ENCODE results near the gene TNFSF12.

DNA sequence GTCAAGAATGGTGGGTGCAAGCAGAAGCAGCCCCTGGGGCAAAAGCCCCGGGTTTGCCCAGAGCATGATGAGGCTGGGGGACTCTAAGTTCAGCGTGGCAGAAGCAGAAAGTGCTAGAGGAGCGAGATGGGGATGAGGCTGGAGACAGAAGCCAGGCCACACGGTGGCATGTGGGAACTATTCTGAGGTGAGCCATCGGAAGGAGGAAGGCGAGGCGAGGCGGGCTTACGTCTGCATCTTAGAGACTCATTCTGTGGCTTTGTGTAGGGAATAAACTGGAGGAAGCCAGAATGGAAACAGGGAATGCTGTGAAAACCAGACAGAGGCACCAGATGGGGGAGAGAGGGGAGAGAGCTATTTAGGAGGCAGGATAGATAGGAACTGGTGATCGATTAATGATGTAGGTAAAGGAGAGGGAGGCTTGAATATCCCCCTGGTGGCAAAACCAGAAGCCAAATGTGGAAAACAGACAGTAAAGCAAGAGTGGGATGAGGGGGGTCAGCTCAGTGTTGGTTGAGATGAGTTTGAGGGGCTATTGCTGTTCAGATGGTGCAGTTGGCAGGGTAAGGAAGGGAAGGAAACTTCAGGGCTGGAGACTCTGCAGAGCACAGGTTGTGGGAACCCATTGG lies 6.6 kb downstream of the TNFSF12 start:
- TF ChIP-seq, protein P1, sequence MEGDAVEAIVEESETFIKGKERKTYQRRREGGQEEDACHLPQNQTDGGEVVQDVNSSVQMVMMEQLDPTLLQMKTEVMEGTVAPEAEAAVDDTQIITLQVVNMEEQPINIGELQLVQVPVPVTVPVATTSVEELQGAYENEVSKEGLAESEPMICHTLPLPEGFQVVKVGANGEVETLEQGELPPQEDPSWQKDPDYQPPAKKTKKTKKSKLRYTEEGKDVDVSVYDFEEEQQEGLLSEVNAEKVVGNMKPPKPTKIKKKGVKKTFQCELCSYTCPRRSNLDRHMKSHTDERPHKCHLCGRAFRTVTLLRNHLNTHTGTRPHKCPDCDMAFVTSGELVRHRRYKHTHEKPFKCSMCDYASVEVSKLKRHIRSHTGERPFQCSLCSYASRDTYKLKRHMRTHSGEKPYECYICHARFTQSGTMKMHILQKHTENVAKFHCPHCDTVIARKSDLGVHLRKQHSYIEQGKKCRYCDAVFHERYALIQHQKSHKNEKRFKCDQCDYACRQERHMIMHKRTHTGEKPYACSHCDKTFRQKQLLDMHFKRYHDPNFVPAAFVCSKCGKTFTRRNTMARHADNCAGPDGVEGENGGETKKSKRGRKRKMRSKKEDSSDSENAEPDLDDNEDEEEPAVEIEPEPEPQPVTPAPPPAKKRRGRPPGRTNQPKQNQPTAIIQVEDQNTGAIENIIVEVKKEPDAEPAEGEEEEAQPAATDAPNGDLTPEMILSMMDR (IDR thresholded peaks at IDR 0.05), result no peak
- no peak for TF ChIP-seq POLR2A (IDR thresholded peaks at IDR 0.05)

Data from lower leg skin (tissue), 3 donors.